ENCODE measurements around the gene ZNF136.

DNA sequence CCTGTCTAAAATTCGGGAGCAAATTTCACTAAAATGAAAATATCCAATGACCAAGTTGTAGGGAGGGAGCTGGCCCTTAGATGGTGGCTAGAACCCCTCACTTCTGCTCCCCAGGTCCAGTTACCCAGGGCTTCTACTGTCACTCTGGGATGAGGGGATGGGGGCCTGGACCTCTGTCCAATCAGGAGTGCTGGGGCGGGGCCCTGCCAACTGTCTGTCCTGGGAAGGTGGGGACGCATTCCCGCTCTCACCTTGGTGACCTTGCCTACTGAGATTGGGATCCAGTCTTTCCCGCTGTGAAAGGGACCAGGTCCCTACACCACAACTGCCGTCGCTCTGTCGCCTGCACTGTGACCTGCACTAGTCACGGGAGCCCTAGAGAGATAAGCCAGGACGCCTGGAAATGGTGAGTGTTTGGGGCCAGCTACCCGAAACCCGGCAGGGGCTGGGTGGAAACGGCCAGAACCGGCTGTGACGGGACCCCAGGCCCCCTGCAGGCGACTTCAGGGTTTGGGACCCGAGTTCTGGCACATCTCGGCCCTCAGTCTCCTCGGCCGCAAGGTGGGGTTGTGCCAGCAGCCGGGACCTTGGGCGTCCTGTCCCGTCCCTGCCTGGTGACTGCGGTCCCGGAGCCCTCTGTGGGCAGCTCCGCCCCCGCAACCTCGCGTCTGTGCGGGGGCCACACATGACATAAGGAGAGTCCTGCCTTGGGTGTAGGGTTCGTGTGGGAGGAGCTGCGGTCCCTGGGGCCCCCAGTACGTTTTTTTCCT lies 45.5 kb upstream of the ZNF136 start:
- no peak for TF ChIP-seq YY1 (IDR thresholded peaks at IDR 0.05; ENCODE audit: insufficient read depth, insufficient read length)
- TF ChIP-seq ZNF274 (IDR thresholded peaks at IDR 0.05; ENCODE audit: low read depth, low read length): no peak

Measured in NT2/D1 (cell line).